OCI-LY1 (cell line): ENCODE results near the gene BOLA1.
"Not testable (repeated sequence)": the region's sequence is repeated elsewhere in the genome, so short reads cannot be mapped to it uniquely, and the experiment has no call there.

ENCODE experiments used
- H2AFZ ChIP-seq: fragments of 200-600 bp; sonication (generic), shearing (Covaris generic); 2 replicates; pipeline ENCODE4 v1.6.0; 2014; ENCODE audit warnings: antibody characterized with exemption, mild to moderate bottlenecking, low read length
- H3F3A ChIP-seq: fragments of 200-600 bp; sonication (generic), shearing (Covaris generic); 2 replicates; pipeline ENCODE4 v1.6.0; 2014; ENCODE audit warnings: mild to moderate bottlenecking, antibody characterized with exemption, low read length, moderate library complexity; ENCODE audit not compliant: insufficient read depth
- H3K27ac ChIP-seq: fragments of 200-600 bp; sonication (generic); 2 replicates; pipeline ENCODE4 v1.5.1; 2014; ENCODE audit warnings: low read length, mixed run types, mild to moderate bottlenecking, low read depth; ENCODE audit not compliant: poor library complexity, severe bottlenecking
- H3K27me3 ChIP-seq: fragments of 200-600 bp; sonication (generic); 2 replicates; pipeline ENCODE4 v1.6.0; 2014; ENCODE audit warnings: antibody characterized with exemption, mild to moderate bottlenecking, low read length, moderate library complexity; ENCODE audit not compliant: insufficient read depth
- H3K36me3 ChIP-seq: fragments of 200-600 bp; sonication (generic); 2 replicates; pipeline ENCODE4 v1.6.1; 2014; ENCODE audit warnings: mild to moderate bottlenecking, antibody characterized with exemption, low read length, moderate library complexity, mixed read lengths; ENCODE audit not compliant: insufficient read depth
- H3K4me1 ChIP-seq: fragments of 200-600 bp; sonication (generic); 2 replicates; pipeline ENCODE4 v1.5.1; 2014; ENCODE audit warnings: mild to moderate bottlenecking, low read length, moderate library complexity; ENCODE audit not compliant: insufficient read depth, severe bottlenecking
- H3K4me2 ChIP-seq: fragments of 200-600 bp; sonication (generic), shearing (Covaris generic); 2 replicates; pipeline ENCODE4 v1.6.1; 2014; ENCODE audit warnings: low read length
- H3K4me3 ChIP-seq: fragments of 200-600 bp; sonication (generic); 2 replicates; pipeline ENCODE4 v1.5.1; 2014; ENCODE audit warnings: low read length, low read depth, mild to moderate bottlenecking, mixed read lengths; ENCODE audit not compliant: poor library complexity, severe bottlenecking
- H3K79me2 ChIP-seq: fragments of 200-600 bp; shearing (Covaris generic); 2 replicates; pipeline ENCODE4 v1.6.1; 2016; ENCODE audit warnings: mixed run types, low read length, mixed read lengths; ENCODE audit not compliant: insufficient read depth
- H3K9ac ChIP-seq: fragments of 200-600 bp; sonication (generic), shearing (Covaris generic); 2 replicates; pipeline ENCODE4 v1.6.1; 2014; ENCODE audit warnings: mild to moderate bottlenecking, low read length, mixed read lengths
- H3K9me2 ChIP-seq: fragments of 200-600 bp; sonication (generic), shearing (Covaris generic); 2 replicates; pipeline ENCODE4 v1.6.1; 2014; ENCODE audit warnings: low read depth, mild to moderate bottlenecking, low read length, mixed read lengths
- H3K9me3 ChIP-seq: fragments of 200-600 bp; shearing (Covaris generic); 2 replicates; pipeline ENCODE4 v1.6.1; 2014; ENCODE audit warnings: low read length, mixed read lengths
- H4K20me1 ChIP-seq: fragments of 200-600 bp; sonication (generic), shearing (Covaris generic); 2 replicates; pipeline ENCODE4 v1.6.0; 2016; ENCODE audit warnings: mild to moderate bottlenecking, low read length; ENCODE audit not compliant: insufficient read depth
- CTCF ChIP-seq: fragments of 200-600 bp; sonication (generic), shearing (Covaris generic); IDR thresholded peaks from 2 replicates; pipeline ENCODE4 v1.5.1; 2017; ENCODE audit warnings: mild to moderate bottlenecking, antibody characterized with exemption, low read length, moderate library complexity, mixed read lengths
- EZH2 ChIP-seq: fragments of 200-600 bp; sonication (generic), shearing (Covaris generic); IDR thresholded peaks from 2 replicates; pipeline ENCODE4 v1.8.0; 2017; ENCODE audit warnings: borderline replicate concordance, mixed run types, mild to moderate bottlenecking, antibody characterized with exemption, low read length, moderate library complexity, mixed read lengths

Gene BOLA1

GRCh38 chr1:149899460-149900284, at the start of gene BOLA1:
Gene BOLA1, plus strand, starts transcription at chr1:149899568. Its CDS starts 492 bp downstream, at chr1:149900060.
- Histone ChIP-seq H3K4me3 (peak within 1 kb of the TSS; percentile 68), H3F3A (no peaks in the 10 kb centered on the region), H3K9me2 (no peaks in the 10 kb centered on the region), H3K36me3 (no peaks in the 10 kb centered on the region; the same call in 1 of the 2 replicates), H3K4me1 (peaks cover 12% of the 10 kb centered on the region), H3K9ac (peak within 1 kb of the TSS; percentile 70), H3K4me2 (peak within 1 kb of the TSS; percentile 78), H3K27ac (no peak within 1 kb of the TSS), H3K9me3 (no peaks in the 10 kb centered on the region), H2AFZ (peak within 1 kb of the TSS; percentile 77), H3K79me2 (no peaks in the 10 kb centered on the region), H3K27me3 (no peaks in the 10 kb centered on the region), H4K20me1 (no peaks in the 10 kb centered on the region)
- TF ChIP-seq EZH2, result no peak
- TF ChIP-seq CTCF, result no peak

GRCh38 chr1:149849947-149850360, 49.4 kb upstream of the BOLA1 start:
- H4K20me1 ChIP-seq, result no peaks in the 10 kb centered on the region

GRCh38 chr1:149850732-149851345, 48.5 kb upstream of the BOLA1 start:
- H3K4me2 ChIP-seq, H3K27ac ChIP-seq, H3K9me2 ChIP-seq, H3K27me3 ChIP-seq, H2AFZ ChIP-seq, H3F3A ChIP-seq, H3K9me3 ChIP-seq, H3K36me3 ChIP-seq, H4K20me1 ChIP-seq, H3K4me3 ChIP-seq, H3K9ac ChIP-seq: not testable (repeated sequence)
- H3K4me1 ChIP-seq, result peaks cover 37% of the 10 kb centered on the region
- H3K79me2 ChIP-seq, result peaks cover 41% of the 10 kb centered on the region

More at GRCh38 chr1:149849947-149850360, 49.4 kb upstream of the BOLA1 start:
- H3K27me3 ChIP-seq, result no peaks in the 10 kb centered on the region
- H3K36me3 ChIP-seq, result peaks cover 7% of the 10 kb centered on the region; the same call in 1 of the 2 replicates
- H2AFZ ChIP-seq, result no peak overlapping the region
- H3K9ac ChIP-seq, result peak overlapping the region; percentile 98
- H3K27ac ChIP-seq, result peak overlapping the region; percentile 95
- H3K9me2 ChIP-seq, result no peaks in the 10 kb centered on the region
- peak overlapping the region; percentile 87 for H3K4me3 ChIP-seq
- H3F3A ChIP-seq, result no peaks in the 10 kb centered on the region
- peak overlapping the region; percentile 87 for H3K4me2 ChIP-seq
- H3K9me3 ChIP-seq, result no peaks in the 10 kb centered on the region
- TF ChIP-seq EZH2 (no peak), CTCF (no peak)
- peaks cover 46% of the 10 kb centered on the region for H3K4me1 ChIP-seq
- peaks cover 47% of the 10 kb centered on the region for H3K79me2 ChIP-seq

- H3K9ac ChIP-seq, result not testable (repeated sequence)
Observed at GRCh38 chr1:149851585-149852213, 47.7 kb upstream of the BOLA1 start.

GRCh38 chr1:149852263-149852662, 47.1 kb upstream of the BOLA1 start:
- not testable (repeated sequence) for H3K4me2 ChIP-seq, H3K27me3 ChIP-seq, H3K4me3 ChIP-seq, H2AFZ ChIP-seq, H3K27ac ChIP-seq, H3K9me2 ChIP-seq, H4K20me1 ChIP-seq, H3K9me3 ChIP-seq, H3K36me3 ChIP-seq, H3K9ac ChIP-seq, H3F3A ChIP-seq
- peaks cover 27% of the 10 kb centered on the region for H3K79me2 ChIP-seq
- H3K4me1 ChIP-seq, result peaks cover 23% of the 10 kb centered on the region

More at GRCh38 chr1:149851585-149852213, 47.7 kb upstream of the BOLA1 start:
- not testable (repeated sequence) for H3F3A ChIP-seq, H3K36me3 ChIP-seq, H2AFZ ChIP-seq, H3K27me3 ChIP-seq, H3K4me3 ChIP-seq, H3K9me3 ChIP-seq, H3K4me2 ChIP-seq, H4K20me1 ChIP-seq, H3K9me2 ChIP-seq, H3K27ac ChIP-seq
- peaks cover 32% of the 10 kb centered on the region for H3K79me2 ChIP-seq
- H3K4me1 ChIP-seq, result peaks cover 29% of the 10 kb centered on the region
